H1 (cell line): ENCODE measurements around the gene THBS4. TPM values are rescaled to one million over a fixed set of nuclear protein-coding genes. Genes with fewer than 3 reads are reported as not detected.

Source experiments
- ATF3 ChIP-seq: IDR thresholded peaks from 2 replicates; pipeline ENCODE4 v1.6.1; 2011; ENCODE audit warnings: low read depth, mild to moderate bottlenecking, low read length; ENCODE audit not compliant: insufficient read depth
- BACH1 ChIP-seq: IDR thresholded peaks from 2 replicates; pipeline ENCODE4 v1.6.1; 2012; ENCODE audit warnings: low read length, improper control_type of control experiment
- CTBP2 ChIP-seq: IDR thresholded peaks from 2 replicates; pipeline ENCODE4 v1.7.0; 2011; ENCODE audit warnings: borderline replicate concordance, mild to moderate bottlenecking, moderate library complexity, mixed read lengths, low read length; ENCODE audit not compliant: insufficient read depth, insufficient read length
- CTCF ChIP-seq, 3 experiments: IDR thresholded peaks; 1 replicate in 2 of 3; 2 replicates in 1 of 3; pipeline versions ENCODE4 v1.5.1 to v1.6.1; 2011; ENCODE audit warnings: low read length in 3 of 3, mild to moderate bottlenecking in 3 of 3, inconsistent platforms in 2 of 3, low read depth in 1 of 3, moderate library complexity in 1 of 3; ENCODE audit not compliant: insufficient read depth in 1 of 3; ENCODE audit errors: control extremely low read depth in 1 of 3
- EP300 ChIP-seq, 2 experiments: IDR thresholded peaks; 1 replicate in 1 of 2; 2 replicates in 1 of 2; pipeline ENCODE4 v1.6.1; 2011 to 2012; ENCODE audit warnings: low read depth in 2 of 2, low read length in 2 of 2, mild to moderate bottlenecking in 2 of 2, borderline replicate concordance in 1 of 2, inconsistent platforms in 1 of 2, moderate library complexity in 1 of 2
- FOSL1 ChIP-seq: IDR thresholded peaks from 2 replicates; pipeline ENCODE4 v1.6.1; 2011; ENCODE audit warnings: mild to moderate bottlenecking, low read depth, low read length, moderate library complexity; ENCODE audit not compliant: insufficient read depth
- GABPA ChIP-seq: IDR thresholded peaks from 2 replicates; pipeline ENCODE4 v1.6.1; 2011; ENCODE audit warnings: mild to moderate bottlenecking, low read length, moderate library complexity, borderline replicate concordance; ENCODE audit not compliant: insufficient read depth
- HDAC2 ChIP-seq, 2 experiments: fragments of 300-600 bp in 1 of 2; sonication (generic) in 1 of 2; IDR thresholded peaks; 2 replicates each; pipeline ENCODE4 v1.6.1; 2011 to 2012; ENCODE audit warnings: low read depth in 2 of 2, low read length in 2 of 2, mild to moderate bottlenecking in 2 of 2, moderate library complexity in 2 of 2, borderline replicate concordance in 1 of 2, inconsistent platforms in 1 of 2
- MAFK ChIP-seq: IDR thresholded peaks from 2 replicates; pipeline ENCODE4 v1.6.1; 2012; ENCODE audit warnings: low read depth, mild to moderate bottlenecking, improper control_type of control experiment, low read length
- MAX ChIP-seq: IDR thresholded peaks from 2 replicates; pipeline ENCODE4 v1.6.1; 2012; ENCODE audit warnings: inconsistent platforms
- NANOG ChIP-seq: IDR thresholded peaks from 2 replicates; pipeline ENCODE4 v1.6.1; 2011; ENCODE audit warnings: low read length, low read depth, mild to moderate bottlenecking, inconsistent platforms; ENCODE audit not compliant: insufficient read depth, poor library complexity, severe bottlenecking
- POLR2AphosphoS5 ChIP-seq: IDR thresholded peaks from 2 replicates; pipeline ENCODE4 v1.6.1; 2011; ENCODE audit warnings: low read depth, low read length
- RXRA ChIP-seq: IDR thresholded peaks from 2 replicates; pipeline ENCODE4 v1.6.1; 2011; ENCODE audit warnings: low read depth, mild to moderate bottlenecking, low read length, moderate library complexity; ENCODE audit not compliant: insufficient read depth
- polyA plus RNA-seq, 7 experiments: library from polyadenylated mRNA; depleted of rRNA in 3 of 7; stranded (reverse) in 5 of 7; unstranded in 2 of 7; fragments of >200 nt in 5 of 7; fragments of 200-250 nt in 2 of 7; gene quantifications; 1 replicate in 5 of 7; 2 replicates in 1 of 7; 4 replicates in 1 of 7; pipeline versions ENCODE4 v1.2.1 to v1.2.3, GENCODE V29; 2011 to 2013; ENCODE audit warnings: missing spikeins in 2 of 7, mixed read lengths in 2 of 7
- total RNA-seq: library from RNA; stranded (reverse); fragmentation: NEBNext Ultra II Directional; extraction: Animal tissue kit (Norgen Biotek cat#: 25700); gene quantifications from 2 replicates; pipeline ENCODE4 v1.2.1, GENCODE V29; 2021

The THBS4 gene
- total and polyA plus RNA-seq, 2 of the 8 experiments (the other 6 are each of a cell fraction or from before 2014, with no cell fraction given), result 12.8 to 25.4 TPM

- TF ChIP-seq NANOG, result no peak
- no peak for TF ChIP-seq POLR2AphosphoS5
- no peak for TF ChIP-seq MAFK
- TF ChIP-seq RXRA, result no peak
- no peak; the same call in 1 of the 2 replicates for TF ChIP-seq GABPA
- no peak for TF ChIP-seq ATF3
- TF ChIP-seq CTBP2, result no peak
- 0 out of 4 replicates have a peak, but pooled peaks of 1 of the 3 experiments have one; percentile 0 for TF ChIP-seq CTCF (IDR thresholded peaks at IDR 0.05; ENCODE audit: control extremely low read depth in 1 of 3, insufficient read depth in 1 of 3, low read depth in 1 of 3, low read length in 3 of 3)
- no peak for TF ChIP-seq FOSL1
- TF ChIP-seq HDAC2 (IDR thresholded peaks at IDR 0.05; ENCODE audit: borderline replicate concordance in 1 of 2, low read depth in 2 of 2, low read length in 2 of 2), result no peak
- TF ChIP-seq MAX, result no peak
- TF ChIP-seq BACH1, result no peak
- TF ChIP-seq EP300 (IDR thresholded peaks at IDR 0.05; ENCODE audit: borderline replicate concordance in 1 of 2, low read depth in 2 of 2, low read length in 2 of 2), result no peak
These were observed at the start of gene THBS4 (continued) for GRCh38 chr5:80034962-80035821.
